WTC11 (cell line): ENCODE data around the gene BCL11A. TPM values are rescaled to one million over a fixed set of nuclear protein-coding genes. Genes with fewer than 3 reads are reported as not detected.
A peak's percentile ranks its signal among the peaks of the same experiment; 100 is the strongest.

Experiments used
- ATAC-seq: fragments of 200-7000 bp; cut with Tn5 transposase; 2 replicates; pipeline ENCODE4 v1.10.0; 2021; ENCODE audit warnings: mild to moderate bottlenecking, moderate library complexity
- CTCF ChIA-PET: fragments of 300-600 bp; sonication (Branson Sonifier 250); formaldehyde crosslinking; loops from one replicate; lab custom pipeline; 2021; ENCODE audit warnings: antibody characterized with exemption; lab: Charles Lee
- POLR2A ChIA-PET: fragments of 350-600 bp; sonication (Branson Sonifier 250); formaldehyde crosslinking; loops from one replicate; lab custom pipeline; 2021; ENCODE audit warnings: antibody characterized with exemption; lab: Charles Lee
- DNase-seq: peaks from one replicate; pipeline ENCODE4 v3.0.0; 2021; ENCODE audit warnings: low spot score
- H3K27ac Mint-ChIP-seq: 2 replicates; pipeline ENCODE4 v1.8.0; 2021; ENCODE audit warnings: mixed read lengths
- H3K27me3 Mint-ChIP-seq: 2 replicates; pipeline ENCODE4 v1.8.0; 2021; ENCODE audit warnings: low read depth, mild to moderate bottlenecking, moderate library complexity, mixed read lengths
- H3K36me3 Mint-ChIP-seq: 2 replicates; pipeline ENCODE4 v1.8.0; 2021; ENCODE audit warnings: mixed read lengths
- H3K4me1 Mint-ChIP-seq: 2 replicates; pipeline ENCODE4 v1.8.0; 2022; ENCODE audit warnings: mixed read lengths
- H3K4me3 Mint-ChIP-seq: 2 replicates; pipeline ENCODE4 v1.8.0; 2021; ENCODE audit warnings: mild to moderate bottlenecking, moderate library complexity, mixed read lengths
- H3K9me3 Mint-ChIP-seq: 2 replicates; pipeline ENCODE4 v1.8.0; 2021; ENCODE audit warnings: mixed read lengths
- ELF4 ChIP-seq: sonication (generic); formaldehyde crosslinking; IDR thresholded peaks from 2 replicates; pipeline ENCODE4 v1.8.1; 2022; ENCODE audit warnings: low read depth, mild to moderate bottlenecking, moderate library complexity, missing genetic modification reagents
- GTF2I ChIP-seq: fragments of 250-450 bp; sonication (Bioruptor Pico); conservative IDR thresholded peaks from 2 replicates; pipeline ENCODE4 v1.4.0; 2021; ENCODE audit warnings: mild to moderate bottlenecking
- HMGA2 ChIP-seq: fragments of 250-450 bp; sonication (Bioruptor Pico); IDR thresholded peaks from 2 replicates; pipeline ENCODE4 v1.4.0; 2021; ENCODE audit warnings: mild to moderate bottlenecking, moderate library complexity
- MYBL2 ChIP-seq: sonication (generic); formaldehyde crosslinking; IDR thresholded peaks from 2 replicates; pipeline ENCODE4 v1.8.1; 2023; ENCODE audit warnings: mild to moderate bottlenecking, moderate library complexity, missing genetic modification reagents
- NFE2L1 ChIP-seq: sonication (generic); formaldehyde crosslinking; IDR thresholded peaks from 2 replicates; pipeline ENCODE4 v1.8.1; 2023; ENCODE audit warnings: missing genetic modification reagents
- NR1H2 ChIP-seq: sonication (generic); formaldehyde crosslinking; IDR thresholded peaks from 2 replicates; pipeline ENCODE4 v1.9.0; 2021; ENCODE audit warnings: mild to moderate bottlenecking, moderate library complexity, missing genetic modification reagents
- NR3C1 ChIP-seq: sonication (generic); formaldehyde crosslinking; conservative IDR thresholded peaks from 2 replicates; pipeline ENCODE4 v1.8.1; 2023; ENCODE audit warnings: low read depth, mild to moderate bottlenecking, missing genetic modification reagents
- OVOL2 ChIP-seq: fragments of 250-450 bp; sonication (Bioruptor Pico); IDR thresholded peaks from 2 replicates; pipeline ENCODE4 v1.9.0; 2021; ENCODE audit warnings: mild to moderate bottlenecking, borderline replicate concordance
- RELA ChIP-seq: sonication (generic); formaldehyde crosslinking; IDR thresholded peaks from 2 replicates; pipeline ENCODE4 v1.8.1; 2022; ENCODE audit warnings: missing genetic modification reagents, mild to moderate bottlenecking, borderline replicate concordance
- ZBTB21 ChIP-seq: sonication (generic); formaldehyde crosslinking; IDR thresholded peaks from 2 replicates; pipeline ENCODE4 v1.8.1; 2023; ENCODE audit warnings: mild to moderate bottlenecking, missing genetic modification reagents, borderline replicate concordance
- ZNF121 ChIP-seq: sonication (generic); formaldehyde crosslinking; IDR thresholded peaks from 2 replicates; pipeline ENCODE4 v1.8.0; 2023; ENCODE audit warnings: missing genetic modification reagents
- ZNF219 ChIP-seq: sonication (generic); formaldehyde crosslinking; IDR thresholded peaks from 2 replicates; pipeline ENCODE4 v1.8.0; 2023; ENCODE audit warnings: missing genetic modification reagents, mild to moderate bottlenecking, borderline replicate concordance
- ZNF232 ChIP-seq: sonication (generic); formaldehyde crosslinking; IDR thresholded peaks from 2 replicates; pipeline ENCODE4 v1.8.0; 2022; ENCODE audit warnings: mild to moderate bottlenecking, missing genetic modification reagents
- ZNF423 ChIP-seq: fragments of 250-450 bp; sonication (Bioruptor Pico); IDR thresholded peaks from 2 replicates; pipeline ENCODE4 v2.1.2; 2022; ENCODE audit warnings: mild to moderate bottlenecking, moderate library complexity
- total RNA-seq: library from RNA; stranded (reverse); gene quantifications from 3 replicates; pipeline ENCODE4 v1.2.3, GENCODE V29; 2021
- TF ChIP-seq, protein P1 (sequence below): fragments of 250-450 bp; sonication (Bioruptor Pico); IDR thresholded peaks from 2 replicates; pipeline ENCODE4 v1.9.0; 2021; ENCODE audit warnings: moderate library complexity, mild to moderate bottlenecking, inconsistent platforms, borderline replicate concordance
- TF ChIP-seq, protein P2 (sequence below): sonication (generic); formaldehyde crosslinking; IDR thresholded peaks from 2 replicates; pipeline ENCODE4 v1.8.1; 2022; ENCODE audit warnings: mild to moderate bottlenecking, moderate library complexity, missing genetic modification reagents
- TF ChIP-seq, protein P3 (sequence below): sonication (generic); formaldehyde crosslinking; IDR thresholded peaks from 2 replicates; pipeline ENCODE4 v1.8.0; 2023; ENCODE audit warnings: missing genetic modification reagents, mild to moderate bottlenecking, borderline replicate concordance
- TF ChIP-seq, protein P4 (sequence below): fragments of 250-450 bp; sonication (Bioruptor Pico); IDR thresholded peaks from 2 replicates; pipeline ENCODE4 v1.9.0; 2021; ENCODE audit warnings: mild to moderate bottlenecking, borderline replicate concordance
- TF ChIP-seq, protein P5 (sequence below): sonication (generic); formaldehyde crosslinking; conservative IDR thresholded peaks from 2 replicates; pipeline ENCODE4 v1.8.1; 2022; ENCODE audit warnings: mild to moderate bottlenecking, missing genetic modification reagents
- TF ChIP-seq, protein P6 (sequence below): fragments of 250-450 bp; sonication (Bioruptor Pico); IDR thresholded peaks from 2 replicates; pipeline ENCODE4 v1.9.0; 2021; ENCODE audit warnings: mild to moderate bottlenecking

The BCL11A gene
- total RNA-seq, 1 experiment from 2014 or later: 53.2 TPM

DNA sequence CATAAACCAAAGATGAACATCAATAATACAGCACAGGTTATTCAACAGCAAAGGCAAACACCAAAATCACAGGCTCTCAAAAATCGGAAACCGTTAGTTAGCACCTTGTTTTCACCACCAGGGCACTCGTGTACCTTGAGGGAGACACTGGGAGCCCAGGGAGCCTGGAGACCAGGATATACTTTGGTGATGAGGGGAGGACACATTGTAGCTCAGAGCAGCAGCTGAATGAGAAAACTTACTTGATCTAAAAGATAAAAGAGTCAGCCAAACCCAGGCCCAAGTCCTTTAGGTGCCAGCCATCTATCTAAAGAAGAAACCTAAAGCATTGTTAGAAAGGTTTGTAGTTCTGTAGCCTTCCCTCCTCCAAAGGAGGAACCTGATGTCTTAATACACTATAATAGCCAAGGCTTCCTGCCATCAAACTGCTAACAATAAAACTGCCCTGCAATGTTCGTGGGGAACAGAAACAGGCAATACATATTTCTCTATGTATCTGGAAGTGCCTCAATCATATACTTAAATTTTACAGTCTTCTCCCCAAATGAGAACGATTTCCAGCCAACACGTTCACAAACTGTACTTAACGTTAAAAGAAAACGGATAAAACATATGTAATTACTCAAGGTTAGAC is 19.3 kb downstream of the BCL11A start:
- TF ChIP-seq ZNF423 (CRISPR knock-in tag) (no peak), ELF4 (CRISPR knock-in tag) (no peak), ZNF219 (no peak), RELA (CRISPR knock-in tag) (no peak), ZNF121 (CRISPR knock-in tag) (no peak), ZBTB21 (CRISPR knock-in tag) (no peak), NR3C1 (CRISPR knock-in tag) (no peak), ZNF232 (CRISPR knock-in tag) (no peak), NFE2L1 (CRISPR knock-in tag) (no peak), OVOL2 (no peak)
- TF ChIP-seq, protein P1, sequence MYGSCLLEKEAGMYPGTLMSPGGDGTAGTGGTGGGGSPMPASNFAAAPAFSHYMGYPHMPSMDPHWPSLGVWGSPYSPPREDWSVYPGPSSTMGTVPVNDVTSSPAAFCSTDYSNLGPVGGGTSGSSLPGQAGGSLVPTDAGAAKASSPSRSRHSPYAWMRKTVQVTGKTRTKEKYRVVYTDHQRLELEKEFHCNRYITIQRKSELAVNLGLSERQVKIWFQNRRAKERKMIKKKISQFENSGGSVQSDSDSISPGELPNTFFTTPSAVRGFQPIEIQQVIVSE: no peak
- TF ChIP-seq, protein P2, sequence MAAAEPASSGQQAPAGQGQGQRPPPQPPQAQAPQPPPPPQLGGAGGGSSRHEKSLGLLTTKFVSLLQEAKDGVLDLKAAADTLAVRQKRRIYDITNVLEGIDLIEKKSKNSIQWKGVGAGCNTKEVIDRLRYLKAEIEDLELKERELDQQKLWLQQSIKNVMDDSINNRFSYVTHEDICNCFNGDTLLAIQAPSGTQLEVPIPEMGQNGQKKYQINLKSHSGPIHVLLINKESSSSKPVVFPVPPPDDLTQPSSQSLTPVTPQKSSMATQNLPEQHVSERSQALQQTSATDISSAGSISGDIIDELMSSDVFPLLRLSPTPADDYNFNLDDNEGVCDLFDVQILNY: no peak
- TF ChIP-seq, all 79 proteins: peak for 0
- DNase-seq (no peak), ATAC-seq (peak; percentile 18)
- peaks cover 98% of the 10 kb centered on the region for H3K4me1 Mint-ChIP-seq
- H3K9me3 Mint-ChIP-seq: no peaks in the 10 kb centered on the region
- no peaks in the 10 kb centered on the region for H3K36me3 Mint-ChIP-seq
- no peak overlapping the region for H3K4me3 Mint-ChIP-seq
- ChIA-PET POLR2A (no interaction called here), CTCF (interaction anchor here (0.9 to 1.3 kb wide), 2 partner anchors 10 to 13 kb away, joined by 3 to 4 read pairs; no protein-coding TSS in a partner anchor)
- no peaks in the 10 kb centered on the region for H3K27me3 Mint-ChIP-seq
- H3K27ac Mint-ChIP-seq: peak overlapping the region; percentile 23; the same call in 1 of the 2 replicates

DNA sequence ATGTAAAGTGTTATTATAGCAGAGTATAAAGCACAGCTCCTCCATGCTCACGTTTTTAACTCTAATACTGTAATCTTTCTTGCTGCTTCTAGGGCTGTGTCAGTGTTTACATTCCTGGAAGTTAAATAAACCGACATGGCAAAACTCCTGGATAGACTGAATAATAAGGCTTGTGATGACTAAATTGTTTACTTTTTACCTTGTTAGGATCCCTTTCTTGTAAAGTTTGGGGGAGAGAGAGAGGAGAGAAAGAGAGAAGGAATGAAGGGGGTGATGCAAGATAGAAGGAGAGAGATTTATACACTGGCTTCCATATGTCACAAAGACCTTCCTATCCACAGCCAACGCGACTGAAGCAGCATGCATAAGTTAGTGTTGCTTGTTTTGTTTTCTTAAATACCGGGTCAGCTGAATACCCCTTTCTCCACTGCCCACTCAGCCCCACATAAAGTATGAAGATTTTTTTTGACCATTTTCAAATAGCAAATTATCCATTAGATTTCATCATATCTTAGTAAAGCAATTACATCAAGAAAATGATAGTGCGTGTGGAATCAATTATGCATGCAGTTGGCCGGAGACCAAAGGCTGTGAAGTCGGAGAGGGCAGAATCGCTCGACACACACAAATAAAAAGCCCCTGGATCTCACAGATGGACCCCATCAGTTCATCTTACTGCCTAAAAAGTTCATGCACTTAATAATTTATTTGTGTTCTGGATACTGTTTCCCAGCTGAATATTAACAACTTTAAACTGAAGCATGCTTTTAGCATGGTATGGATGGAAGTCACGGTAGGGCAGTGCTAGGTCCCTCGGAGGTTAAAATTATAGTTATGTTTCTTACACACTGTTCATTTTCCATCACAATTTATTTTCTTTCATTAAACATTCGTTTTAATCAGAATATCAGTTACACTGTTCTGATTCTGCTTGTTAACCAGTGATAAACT is 20.1 kb downstream of the BCL11A start:
- TF ChIP-seq ZNF232 (CRISPR knock-in tag) (no peak), ZBTB21 (CRISPR knock-in tag) (no peak), NR1H2 (CRISPR knock-in tag) (no peak), MYBL2 (no peak), HMGA2 (CRISPR knock-in tag) (no peak), GTF2I (no peak)
- TF ChIP-seq, protein P3, sequence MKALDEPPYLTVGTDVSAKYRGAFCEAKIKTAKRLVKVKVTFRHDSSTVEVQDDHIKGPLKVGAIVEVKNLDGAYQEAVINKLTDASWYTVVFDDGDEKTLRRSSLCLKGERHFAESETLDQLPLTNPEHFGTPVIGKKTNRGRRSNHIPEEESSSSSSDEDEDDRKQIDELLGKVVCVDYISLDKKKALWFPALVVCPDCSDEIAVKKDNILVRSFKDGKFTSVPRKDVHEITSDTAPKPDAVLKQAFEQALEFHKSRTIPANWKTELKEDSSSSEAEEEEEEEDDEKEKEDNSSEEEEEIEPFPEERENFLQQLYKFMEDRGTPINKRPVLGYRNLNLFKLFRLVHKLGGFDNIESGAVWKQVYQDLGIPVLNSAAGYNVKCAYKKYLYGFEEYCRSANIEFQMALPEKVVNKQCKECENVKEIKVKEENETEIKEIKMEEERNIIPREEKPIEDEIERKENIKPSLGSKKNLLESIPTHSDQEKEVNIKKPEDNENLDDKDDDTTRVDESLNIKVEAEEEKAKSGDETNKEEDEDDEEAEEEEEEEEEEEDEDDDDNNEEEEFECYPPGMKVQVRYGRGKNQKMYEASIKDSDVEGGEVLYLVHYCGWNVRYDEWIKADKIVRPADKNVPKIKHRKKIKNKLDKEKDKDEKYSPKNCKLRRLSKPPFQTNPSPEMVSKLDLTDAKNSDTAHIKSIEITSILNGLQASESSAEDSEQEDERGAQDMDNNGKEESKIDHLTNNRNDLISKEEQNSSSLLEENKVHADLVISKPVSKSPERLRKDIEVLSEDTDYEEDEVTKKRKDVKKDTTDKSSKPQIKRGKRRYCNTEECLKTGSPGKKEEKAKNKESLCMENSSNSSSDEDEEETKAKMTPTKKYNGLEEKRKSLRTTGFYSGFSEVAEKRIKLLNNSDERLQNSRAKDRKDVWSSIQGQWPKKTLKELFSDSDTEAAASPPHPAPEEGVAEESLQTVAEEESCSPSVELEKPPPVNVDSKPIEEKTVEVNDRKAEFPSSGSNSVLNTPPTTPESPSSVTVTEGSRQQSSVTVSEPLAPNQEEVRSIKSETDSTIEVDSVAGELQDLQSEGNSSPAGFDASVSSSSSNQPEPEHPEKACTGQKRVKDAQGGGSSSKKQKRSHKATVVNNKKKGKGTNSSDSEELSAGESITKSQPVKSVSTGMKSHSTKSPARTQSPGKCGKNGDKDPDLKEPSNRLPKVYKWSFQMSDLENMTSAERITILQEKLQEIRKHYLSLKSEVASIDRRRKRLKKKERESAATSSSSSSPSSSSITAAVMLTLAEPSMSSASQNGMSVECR: no peak
- TF ChIP-seq, protein P4, sequence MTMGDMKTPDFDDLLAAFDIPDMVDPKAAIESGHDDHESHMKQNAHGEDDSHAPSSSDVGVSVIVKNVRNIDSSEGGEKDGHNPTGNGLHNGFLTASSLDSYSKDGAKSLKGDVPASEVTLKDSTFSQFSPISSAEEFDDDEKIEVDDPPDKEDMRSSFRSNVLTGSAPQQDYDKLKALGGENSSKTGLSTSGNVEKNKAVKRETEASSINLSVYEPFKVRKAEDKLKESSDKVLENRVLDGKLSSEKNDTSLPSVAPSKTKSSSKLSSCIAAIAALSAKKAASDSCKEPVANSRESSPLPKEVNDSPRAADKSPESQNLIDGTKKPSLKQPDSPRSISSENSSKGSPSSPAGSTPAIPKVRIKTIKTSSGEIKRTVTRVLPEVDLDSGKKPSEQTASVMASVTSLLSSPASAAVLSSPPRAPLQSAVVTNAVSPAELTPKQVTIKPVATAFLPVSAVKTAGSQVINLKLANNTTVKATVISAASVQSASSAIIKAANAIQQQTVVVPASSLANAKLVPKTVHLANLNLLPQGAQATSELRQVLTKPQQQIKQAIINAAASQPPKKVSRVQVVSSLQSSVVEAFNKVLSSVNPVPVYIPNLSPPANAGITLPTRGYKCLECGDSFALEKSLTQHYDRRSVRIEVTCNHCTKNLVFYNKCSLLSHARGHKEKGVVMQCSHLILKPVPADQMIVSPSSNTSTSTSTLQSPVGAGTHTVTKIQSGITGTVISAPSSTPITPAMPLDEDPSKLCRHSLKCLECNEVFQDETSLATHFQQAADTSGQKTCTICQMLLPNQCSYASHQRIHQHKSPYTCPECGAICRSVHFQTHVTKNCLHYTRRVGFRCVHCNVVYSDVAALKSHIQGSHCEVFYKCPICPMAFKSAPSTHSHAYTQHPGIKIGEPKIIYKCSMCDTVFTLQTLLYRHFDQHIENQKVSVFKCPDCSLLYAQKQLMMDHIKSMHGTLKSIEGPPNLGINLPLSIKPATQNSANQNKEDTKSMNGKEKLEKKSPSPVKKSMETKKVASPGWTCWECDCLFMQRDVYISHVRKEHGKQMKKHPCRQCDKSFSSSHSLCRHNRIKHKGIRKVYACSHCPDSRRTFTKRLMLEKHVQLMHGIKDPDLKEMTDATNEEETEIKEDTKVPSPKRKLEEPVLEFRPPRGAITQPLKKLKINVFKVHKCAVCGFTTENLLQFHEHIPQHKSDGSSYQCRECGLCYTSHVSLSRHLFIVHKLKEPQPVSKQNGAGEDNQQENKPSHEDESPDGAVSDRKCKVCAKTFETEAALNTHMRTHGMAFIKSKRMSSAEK (CRISPR knock-in tag): no peak
- TF ChIP-seq, protein P5, sequence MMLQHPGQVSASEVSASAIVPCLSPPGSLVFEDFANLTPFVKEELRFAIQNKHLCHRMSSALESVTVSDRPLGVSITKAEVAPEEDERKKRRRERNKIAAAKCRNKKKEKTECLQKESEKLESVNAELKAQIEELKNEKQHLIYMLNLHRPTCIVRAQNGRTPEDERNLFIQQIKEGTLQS (CRISPR knock-in tag): no peak
- TF ChIP-seq, protein P6, sequence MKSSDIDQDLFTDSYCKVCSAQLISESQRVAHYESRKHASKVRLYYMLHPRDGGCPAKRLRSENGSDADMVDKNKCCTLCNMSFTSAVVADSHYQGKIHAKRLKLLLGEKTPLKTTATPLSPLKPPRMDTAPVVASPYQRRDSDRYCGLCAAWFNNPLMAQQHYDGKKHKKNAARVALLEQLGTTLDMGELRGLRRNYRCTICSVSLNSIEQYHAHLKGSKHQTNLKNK (CRISPR knock-in tag): no peak
- H3K9me3 Mint-ChIP-seq: no peaks in the 10 kb centered on the region
- POLR2A ChIA-PET: no interaction called here
- peaks cover 98% of the 10 kb centered on the region for H3K4me1 Mint-ChIP-seq
- no peaks in the 10 kb centered on the region for H3K36me3 Mint-ChIP-seq
- CTCF ChIA-PET: interaction anchor here (0.9 to 2.6 kb wide), 3 partner anchors 11 to 17 kb away, joined by 3 to 9 read pairs (median 4); no protein-coding TSS in a partner anchor
- H3K27ac Mint-ChIP-seq: peak overlapping the region; percentile 5; the same call in 1 of the 2 replicates
- H3K4me3 Mint-ChIP-seq: peak overlapping the region; percentile 1; the same call in 1 of the 2 replicates
- ATAC-seq (no peak), DNase-seq (no peak)
- no peaks in the 10 kb centered on the region for H3K27me3 Mint-ChIP-seq
